Posterior vena cava (tissue), 2 donors: ENCODE results near the gene CD28. TPM values are rescaled to one million over a fixed set of nuclear protein-coding genes. Genes with fewer than 3 reads are reported as not detected.
"Not testable (repeated sequence)": the region's sequence is repeated elsewhere in the genome, so short reads cannot be mapped to it uniquely, and the experiment has no call there.

ENCODE experiments used
- DNase-seq: peaks from one replicate; pipeline ENCODE4 v3.0.0-alpha.2; 2020; ENCODE audit warnings: low spot score
- intact Hi-C, 2 donors: fragments of 100-400 bp; cut with DNase I; formaldehyde crosslinking; loops; one replicate each; pipeline versions ENCODE4 v1.14.1 to v1.14.2; 2022 to 2023
- total RNA-seq, 2 donors: library from RNA; stranded (reverse); fragmentation: NEBNext Ultra II Directional; extraction: Animal tissue kit (Norgen Biotek cat#: 25700); gene quantifications; one replicate each; pipeline ENCODE4 v1.2.1, GENCODE V29; 2021
- donor health status: DM: yes; HTN: yes; CAD: no.
- donor health status: DM: yes; HTN: yes; CAD: no.

The CD28 gene
- total RNA-seq, 2 donors from 2014 or later: 3.8 to 6.3 TPM

GRCh38 chr2:203683932-203684556 is 22.4 kb upstream of the CD28 start:
- intact Hi-C loops: loop anchor here in 1 of 2 donors (10.0 kb wide), 1 partner anchor 99 kb away; no protein-coding TSS in a partner anchor

GRCh38 chr2:203685081-203685621 is 21.3 kb upstream of the CD28 start:
- DNase-seq: no peak
- intact Hi-C loops: loop anchor here in 1 of 2 donors (10.0 kb wide), 1 partner anchor 100 kb away; no protein-coding TSS in a partner anchor

More at GRCh38 chr2:203683932-203684556, 22.4 kb upstream of the CD28 start:
- no peak for DNase-seq

- intact Hi-C loops: loop anchor here in 1 of 2 donors (10.0 kb wide), 1 partner anchor 101 kb away; no protein-coding TSS in a partner anchor
- DNase-seq: no peak
Observed at GRCh38 chr2:203685789-203686420, 20.5 kb upstream of the CD28 start.

GRCh38 chr2:203687165-203687564 is 19.3 kb upstream of the CD28 start:
- no peak for DNase-seq
- intact Hi-C loops: loop anchor here in 1 of 2 donors (10.0 kb wide), 1 partner anchor 102 kb away; no protein-coding TSS in a partner anchor

GRCh38 chr2:203688798-203689197 is 17.6 kb upstream of the CD28 start:
- DNase-seq: peak; percentile 86
- intact Hi-C loops: loop anchor here in 1 of 2 donors (10.0 kb wide), 1 partner anchor 104 kb away; no protein-coding TSS in a partner anchor

GRCh38 chr2:203689426-203690116 is 16.9 kb upstream of the CD28 start:
- no peak for DNase-seq
- intact Hi-C loops: loop anchor here in 1 of 2 donors (10.0 kb wide), 1 partner anchor 105 kb away; no protein-coding TSS in a partner anchor

GRCh38 chr2:203690117-203690431 is 16.4 kb upstream of the CD28 start:
- no peak for DNase-seq

GRCh38 chr2:203690441-203691047 is 15.9 kb upstream of the CD28 start:
- no peak for DNase-seq
- intact Hi-C loops: no loop called here

More at GRCh38 chr2:203690117-203690431, 16.4 kb upstream of the CD28 start:
- intact Hi-C loops: no loop called here

- intact Hi-C loops: no loop called here
- DNase-seq: no peak
Observed at GRCh38 chr2:203691149-203691548, 15.3 kb upstream of the CD28 start.

GRCh38 chr2:203692031-203692710 is 14.3 kb upstream of the CD28 start:
- no peak for DNase-seq
- intact Hi-C loops: no loop called here

GRCh38 chr2:203693242-203693879 is 13.1 kb upstream of the CD28 start:
- intact Hi-C loops: no loop called here
- no peak for DNase-seq

GRCh38 chr2:203694191-203694590 is 12.2 kb upstream of the CD28 start:
- no peak for DNase-seq

GRCh38 chr2:203697190-203697589 is 9.2 kb upstream of the CD28 start:
- intact Hi-C loops: no loop called here
- DNase-seq: no peak

More at GRCh38 chr2:203694191-203694590, 12.2 kb upstream of the CD28 start:
- intact Hi-C loops: no loop called here

GRCh38 chr2:203697763-203698162 is 8.7 kb upstream of the CD28 start:
- DNase-seq, intact Hi-C loops: not testable (repeated sequence)

GRCh38 chr2:203698410-203698809 is 8.0 kb upstream of the CD28 start:
- intact Hi-C loops, DNase-seq: not testable (repeated sequence)

- intact Hi-C loops: no loop called here
Observed at GRCh38 chr2:203704430-203704829, 2.0 kb upstream of the CD28 start.

GRCh38 chr2:203705178-203705577 is 1.3 kb upstream of the CD28 start:
- intact Hi-C loops: no loop called here

More at GRCh38 chr2:203704430-203704829, 2.0 kb upstream of the CD28 start:
- no peak for DNase-seq

GRCh38 chr2:203707530-203707929 is 1.1 kb downstream of the CD28 start:
- intact Hi-C loops: no loop called here
- no peak for DNase-seq

More at GRCh38 chr2:203705178-203705577, 1.3 kb upstream of the CD28 start:
- no peak for DNase-seq
